Endodermal cell (in vitro differentiated cells): ENCODE data around the gene NOP53. TPM values are rescaled to one million over a fixed set of nuclear protein-coding genes. Genes with fewer than 3 reads are reported as not detected.

Experiments
- DNase-seq: peaks from one replicate; pipeline ENCODE4 v3.0.0-alpha.2; 2017
- H3K27ac ChIP-seq: 2 replicates; pipeline ENCODE4 v1.5.1; 2013; ENCODE audit warnings: mild to moderate bottlenecking, low read depth, low read length, moderate library complexity
- H3K27me3 ChIP-seq: 2 replicates; pipeline ENCODE4 v1.6.1; 2013; ENCODE audit warnings: mild to moderate bottlenecking, low read length, moderate library complexity; ENCODE audit not compliant: insufficient read depth, control insufficient read depth, poor library complexity, severe bottlenecking
- H3K36me3 ChIP-seq: 2 replicates; pipeline ENCODE4 v1.7.0; 2013; ENCODE audit warnings: mild to moderate bottlenecking, low read length, moderate library complexity; ENCODE audit not compliant: control insufficient read depth, insufficient read depth
- H3K4me1 ChIP-seq: one replicate; pipeline ENCODE4 v1.7.0; 2013; ENCODE audit warnings: low read length; ENCODE audit not compliant: control insufficient read depth, insufficient read depth
- H3K4me3 ChIP-seq: 2 replicates; pipeline ENCODE4 v1.5.1; 2013; ENCODE audit warnings: mild to moderate bottlenecking, low read length, moderate library complexity
- H3K9ac ChIP-seq: 2 replicates; pipeline ENCODE4 v1.6.1; 2013; ENCODE audit warnings: mild to moderate bottlenecking, low read length, moderate library complexity; ENCODE audit not compliant: poor library complexity, severe bottlenecking; ENCODE audit errors: extremely low read depth
- H3K9me3 ChIP-seq: 2 replicates; pipeline ENCODE4 v1.6.1; 2013; ENCODE audit warnings: mild to moderate bottlenecking, low read length, moderate library complexity; ENCODE audit not compliant: control insufficient read depth
- H3K27ac Mint-ChIP-seq: 2 replicates; pipeline ENCODE4 v1.8.0; 2020; ENCODE audit warnings: mixed read lengths
- H3K27me3 Mint-ChIP-seq: 2 replicates; pipeline ENCODE4 v1.8.0; 2021; ENCODE audit warnings: mild to moderate bottlenecking, mixed read lengths; ENCODE audit not compliant: insufficient read depth
- H3K36me3 Mint-ChIP-seq: 2 replicates; pipeline ENCODE4 v1.8.0; 2020; ENCODE audit warnings: low read depth, mixed read lengths
- H3K4me1 Mint-ChIP-seq: 2 replicates; pipeline ENCODE4 v1.8.0; 2020; ENCODE audit warnings: mixed read lengths
- H3K4me3 Mint-ChIP-seq: 2 replicates; pipeline ENCODE4 v1.8.0; 2020; ENCODE audit warnings: mild to moderate bottlenecking, moderate library complexity, mixed read lengths
- H3K9me3 Mint-ChIP-seq: 2 replicates; pipeline ENCODE4 v1.8.0; 2020; ENCODE audit warnings: mild to moderate bottlenecking, mixed read lengths
- WGBS, 2 experiments: methylation state at CpG; one replicate each; pipeline versions ENCODE4 v1.1.5 to v1.1.7; 2013; ENCODE audit warnings: missing lambda C conversion rate in 2 of 2, mixed read lengths in 1 of 2; ENCODE audit not compliant: insufficient coverage in 1 of 2, insufficient read length in 1 of 2; 5-methylcytosine and 5-hydroxymethylcytosine counted together
- total RNA-seq, 2 donors: library from RNA; stranded (reverse); fragmentation: NEBNext Ultra II Directional in 1 of 2; extraction: Animal tissue kit (Norgen Biotek cat#: 25700) in 1 of 2; gene quantifications; 2 replicates in 1 of 2; 3 replicates in 1 of 2; pipeline ENCODE4 v1.2.1, GENCODE V29; 2021
- TF ChIP-seq, protein P1 (sequence below): fragments of 200-600 bp; sonication (generic); conservative IDR thresholded peaks from 2 replicates; pipeline ENCODE4 v1.5.0; 2021; ENCODE audit warnings: antibody characterized with exemption, mild to moderate bottlenecking

Gene NOP53
- total RNA-seq, 2 donors from 2014 or later = 190 to 258 TPM

GRCh38 chr19:47719047-47719859 is 26.1 kb upstream of the NOP53 start:
- Mint-ChIP-seq H3K36me3 (peaks cover 5% of the 10 kb centered on the region), H3K9me3 (peaks cover 15% of the 10 kb centered on the region), H3K27me3 (peaks cover 12% of the 10 kb centered on the region), H3K4me3 (no peak overlapping the region), H3K4me1 (peaks cover 3% of the 10 kb centered on the region), H3K27ac (no peak overlapping the region)
- Histone ChIP-seq H3K27ac (peak overlapping the region; percentile 66), H3K9me3 (peaks cover 6% of the 10 kb centered on the region), H3K4me1 (no peaks in the 10 kb centered on the region), H3K9ac (no peak overlapping the region), H3K36me3 (no peaks in the 10 kb centered on the region), H3K4me3 (no peak overlapping the region), H3K27me3 (no peaks in the 10 kb centered on the region)
- WGBS, 2 experiments = 82 to 91% methylated on average over 6 to 23 of the region's 26 CpGs
- TF ChIP-seq, protein P1, sequence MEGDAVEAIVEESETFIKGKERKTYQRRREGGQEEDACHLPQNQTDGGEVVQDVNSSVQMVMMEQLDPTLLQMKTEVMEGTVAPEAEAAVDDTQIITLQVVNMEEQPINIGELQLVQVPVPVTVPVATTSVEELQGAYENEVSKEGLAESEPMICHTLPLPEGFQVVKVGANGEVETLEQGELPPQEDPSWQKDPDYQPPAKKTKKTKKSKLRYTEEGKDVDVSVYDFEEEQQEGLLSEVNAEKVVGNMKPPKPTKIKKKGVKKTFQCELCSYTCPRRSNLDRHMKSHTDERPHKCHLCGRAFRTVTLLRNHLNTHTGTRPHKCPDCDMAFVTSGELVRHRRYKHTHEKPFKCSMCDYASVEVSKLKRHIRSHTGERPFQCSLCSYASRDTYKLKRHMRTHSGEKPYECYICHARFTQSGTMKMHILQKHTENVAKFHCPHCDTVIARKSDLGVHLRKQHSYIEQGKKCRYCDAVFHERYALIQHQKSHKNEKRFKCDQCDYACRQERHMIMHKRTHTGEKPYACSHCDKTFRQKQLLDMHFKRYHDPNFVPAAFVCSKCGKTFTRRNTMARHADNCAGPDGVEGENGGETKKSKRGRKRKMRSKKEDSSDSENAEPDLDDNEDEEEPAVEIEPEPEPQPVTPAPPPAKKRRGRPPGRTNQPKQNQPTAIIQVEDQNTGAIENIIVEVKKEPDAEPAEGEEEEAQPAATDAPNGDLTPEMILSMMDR = no peak
- DNase-seq = peak; percentile 64

DNA sequence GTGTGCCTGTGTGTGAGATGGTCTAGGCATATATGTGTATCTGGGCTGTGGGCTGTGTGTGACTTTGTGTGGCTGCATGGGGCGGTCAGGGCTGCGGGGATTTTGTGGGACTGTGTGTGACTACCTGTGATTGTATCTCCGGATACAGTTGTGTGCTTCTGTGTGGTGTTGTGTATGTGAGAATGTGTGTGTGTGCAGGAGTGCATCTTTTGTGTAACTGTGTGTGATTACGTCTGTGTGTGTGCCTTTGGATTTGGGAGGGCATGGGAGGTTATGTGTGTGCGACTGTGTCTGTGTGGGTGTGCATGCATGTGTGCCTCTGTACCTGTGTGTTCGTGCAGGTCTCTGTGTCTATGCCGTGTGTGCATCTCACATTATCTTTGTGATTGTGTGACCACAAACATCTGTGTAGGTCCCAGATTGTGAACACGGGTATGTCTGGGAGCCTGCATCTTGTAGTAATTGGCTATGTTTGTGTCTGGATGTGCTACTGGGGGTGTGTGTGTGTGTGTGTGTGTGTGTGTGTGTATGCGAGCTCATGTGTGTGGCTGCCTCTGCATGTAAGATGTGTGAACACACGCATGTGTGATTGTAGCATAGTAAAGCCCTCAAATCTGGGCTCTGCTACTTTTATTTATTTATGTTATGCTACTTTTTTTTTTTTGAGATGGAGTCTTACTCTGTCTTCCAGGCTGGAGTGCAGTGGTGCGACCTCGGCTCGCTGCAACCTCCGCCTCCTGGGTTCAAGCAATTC is 24.5 kb upstream of the NOP53 start:
- Histone ChIP-seq H3K4me1 (no peaks in the 10 kb centered on the region), H3K9ac (no peak overlapping the region), H3K27me3 (no peaks in the 10 kb centered on the region), H3K9me3 (no peaks in the 10 kb centered on the region), H3K4me3 (no peak overlapping the region), H3K27ac (no peak overlapping the region), H3K36me3 (no peaks in the 10 kb centered on the region)
- Mint-ChIP-seq H3K4me1 (peaks cover 3% of the 10 kb centered on the region), H3K27me3 (peaks cover 1% of the 10 kb centered on the region), H3K9me3 (peaks cover 2% of the 10 kb centered on the region), H3K27ac (no peak overlapping the region), H3K4me3 (no peak overlapping the region), H3K36me3 (no peaks in the 10 kb centered on the region)
- DNase-seq = no peak
- WGBS, 2 experiments = 94 to 98% methylated on average over 7 to 14 of the region's 14 CpGs
- TF ChIP-seq, protein P1 = no peak

GRCh38 chr19:47723581-47723940 is 21.8 kb upstream of the NOP53 start:
- no peak overlapping the region for H3K27ac Mint-ChIP-seq
- Histone ChIP-seq H3K4me1 (no peaks in the 10 kb centered on the region), H3K4me3 (no peak overlapping the region), H3K27me3 (no peaks in the 10 kb centered on the region), H3K9me3 (no peaks in the 10 kb centered on the region), H3K9ac (no peak overlapping the region), H3K27ac (no peak overlapping the region), H3K36me3 (no peaks in the 10 kb centered on the region)
- WGBS, 2 experiments = 44 to 67% methylated on average over 5 to 7 of the region's 7 CpGs
- H3K27me3 Mint-ChIP-seq = peaks cover 3% of the 10 kb centered on the region
- H3K4me1 Mint-ChIP-seq = peaks cover 3% of the 10 kb centered on the region
- TF ChIP-seq, protein P1 = no peak
- H3K9me3 Mint-ChIP-seq = no peaks in the 10 kb centered on the region
- H3K36me3 Mint-ChIP-seq = peaks cover 1% of the 10 kb centered on the region
- no peak overlapping the region for H3K4me3 Mint-ChIP-seq
- no peak for DNase-seq
